Heart left ventricle (tissue), 13 donors: ENCODE results near the gene FKBP1A.

ENCODE experiments used
- POLR2A ChIP-seq, 2 donors: fragments of 450-650 bp; IDR thresholded peaks; one replicate each; pipeline ENCODE4 v1.6.1; 2017; ENCODE audit warnings: antibody characterized with exemption in 2 of 2, mild to moderate bottlenecking in 2 of 2, moderate library complexity in 2 of 2
- TF ChIP-seq, protein P1 (sequence below), 12 donors: fragments of 200-600 bp; sonication (generic) in 4 of 12; IDR thresholded peaks; one replicate each; pipeline versions ENCODE4 v1.5.0 to v1.8.0; 2018 to 2022; ENCODE audit warnings: antibody characterized with exemption in 12 of 12, mild to moderate bottlenecking in 5 of 12
- donor health status: ischemic (EF 13 %, LVEDD 7.1; RV severe dilation, severe dysfunction).
- donor health status: DM: no; HTN: yes; CAD: no.
- donor health status: DM: no; HTN: no; CAD: no.
- donor health status: ischemic (EF 25% LVEDD 6.9; RV normal size, moderate dysfunction).
- donor health status: ischemic (EF 25% LVEDD 5.7; RV mildly dilated, moderate dysfunction).
- donor health status: ischemic (EF 35%, LVEDD 5.7; RV mildly dilated, moderate dysfunction).
- donor health status: nonischemic (EF 11% LVEDD 7.7; RV severe dilation, severe dysfunction).
- donor health status: DM: yes; HTN: yes; CAD: no.
- donor health status: PGD.
- donor health status: ischemic (EF 29% LVEDD 5.4; RV normal size, mild dysfunction).
- donor health status: nonischemic (EF 23%, LVEDD 6.1; RV moderate dilation, normal function).

- TF ChIP-seq, protein P1, sequence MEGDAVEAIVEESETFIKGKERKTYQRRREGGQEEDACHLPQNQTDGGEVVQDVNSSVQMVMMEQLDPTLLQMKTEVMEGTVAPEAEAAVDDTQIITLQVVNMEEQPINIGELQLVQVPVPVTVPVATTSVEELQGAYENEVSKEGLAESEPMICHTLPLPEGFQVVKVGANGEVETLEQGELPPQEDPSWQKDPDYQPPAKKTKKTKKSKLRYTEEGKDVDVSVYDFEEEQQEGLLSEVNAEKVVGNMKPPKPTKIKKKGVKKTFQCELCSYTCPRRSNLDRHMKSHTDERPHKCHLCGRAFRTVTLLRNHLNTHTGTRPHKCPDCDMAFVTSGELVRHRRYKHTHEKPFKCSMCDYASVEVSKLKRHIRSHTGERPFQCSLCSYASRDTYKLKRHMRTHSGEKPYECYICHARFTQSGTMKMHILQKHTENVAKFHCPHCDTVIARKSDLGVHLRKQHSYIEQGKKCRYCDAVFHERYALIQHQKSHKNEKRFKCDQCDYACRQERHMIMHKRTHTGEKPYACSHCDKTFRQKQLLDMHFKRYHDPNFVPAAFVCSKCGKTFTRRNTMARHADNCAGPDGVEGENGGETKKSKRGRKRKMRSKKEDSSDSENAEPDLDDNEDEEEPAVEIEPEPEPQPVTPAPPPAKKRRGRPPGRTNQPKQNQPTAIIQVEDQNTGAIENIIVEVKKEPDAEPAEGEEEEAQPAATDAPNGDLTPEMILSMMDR (IDR thresholded peaks at IDR 0.05) = no peak
- TF ChIP-seq POLR2A (IDR thresholded peaks at IDR 0.05) = no peak
These were observed 6.5 kb downstream of the FKBP1A start for GRCh38 chr20:1386323-1386722.
